ENCODE data around the gene ARMC8. TPM values are rescaled to one million over a fixed set of nuclear protein-coding genes. Genes with fewer than 3 reads are reported as not detected.
A peak's percentile ranks its signal among the peaks of the same experiment; 100 is the strongest.

ARMC8 gene
- total RNA-seq, 1 experiment from 2014 or later, result 52.6 TPM

DNA sequence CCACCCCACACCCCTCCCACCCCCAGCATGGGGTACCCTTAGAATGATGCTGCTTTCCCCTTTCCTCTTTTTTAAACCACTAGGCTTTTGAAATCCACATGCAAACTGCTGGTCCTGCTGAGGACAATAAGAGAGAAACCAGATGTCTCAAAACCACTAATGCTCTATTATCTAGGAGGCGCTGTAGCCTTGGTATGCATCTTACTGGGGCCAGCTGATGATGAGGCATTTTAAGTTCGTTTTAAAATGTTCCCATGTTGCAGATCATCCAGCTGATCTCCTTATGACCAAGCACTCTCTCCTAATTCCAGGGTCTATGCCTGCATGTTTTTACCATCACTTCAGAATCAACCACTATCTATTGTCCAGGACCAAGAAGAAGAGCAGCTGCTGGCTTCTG, 141.2 kb downstream of the ARMC8 start:
- Histone ChIP-seq H3K4me3 (ENCODE audit: low read depth, low read length) (no peak overlapping the region), H3K36me3 (ENCODE audit: control insufficient read depth, insufficient read depth, low read length) (no peaks in the 10 kb centered on the region), H3K27me3 (replicated peaks; ENCODE audit: control insufficient read depth, insufficient read depth, low read length) (no peaks in the 10 kb centered on the region), H3K4me1 (no peaks in the 10 kb centered on the region), H3K9me3 (no peaks in the 10 kb centered on the region)
- H3K4me1 Mint-ChIP-seq (ENCODE audit: low read depth, unreplicated experiment), result no peaks in the 10 kb centered on the region
- no peak overlapping the region for H3K27ac Mint-ChIP-seq (ENCODE audit: unreplicated experiment)
- no peaks in the 10 kb centered on the region for H3K27me3 Mint-ChIP-seq (ENCODE audit: insufficient read depth, unreplicated experiment)
- POLR2A ChIA-PET, result no interaction called here
- BruUV-seq (replicated peaks), result no TSS peak
- TF ChIP-seq, protein P1, sequence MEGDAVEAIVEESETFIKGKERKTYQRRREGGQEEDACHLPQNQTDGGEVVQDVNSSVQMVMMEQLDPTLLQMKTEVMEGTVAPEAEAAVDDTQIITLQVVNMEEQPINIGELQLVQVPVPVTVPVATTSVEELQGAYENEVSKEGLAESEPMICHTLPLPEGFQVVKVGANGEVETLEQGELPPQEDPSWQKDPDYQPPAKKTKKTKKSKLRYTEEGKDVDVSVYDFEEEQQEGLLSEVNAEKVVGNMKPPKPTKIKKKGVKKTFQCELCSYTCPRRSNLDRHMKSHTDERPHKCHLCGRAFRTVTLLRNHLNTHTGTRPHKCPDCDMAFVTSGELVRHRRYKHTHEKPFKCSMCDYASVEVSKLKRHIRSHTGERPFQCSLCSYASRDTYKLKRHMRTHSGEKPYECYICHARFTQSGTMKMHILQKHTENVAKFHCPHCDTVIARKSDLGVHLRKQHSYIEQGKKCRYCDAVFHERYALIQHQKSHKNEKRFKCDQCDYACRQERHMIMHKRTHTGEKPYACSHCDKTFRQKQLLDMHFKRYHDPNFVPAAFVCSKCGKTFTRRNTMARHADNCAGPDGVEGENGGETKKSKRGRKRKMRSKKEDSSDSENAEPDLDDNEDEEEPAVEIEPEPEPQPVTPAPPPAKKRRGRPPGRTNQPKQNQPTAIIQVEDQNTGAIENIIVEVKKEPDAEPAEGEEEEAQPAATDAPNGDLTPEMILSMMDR (IDR thresholded peaks at IDR 0.05; ENCODE audit: insufficient read depth in 1 of 2, low read depth in 1 of 2, low read length in 1 of 2, severe bottlenecking in 1 of 2, unreplicated experiment in 1 of 2), result no peak
- CTCF ChIA-PET, result interaction anchor here (1.2 kb wide), 1 partner anchor 20 kb away, joined by 10 read pairs; the partner anchor contains the start of gene MRAS
- intact Hi-C loops (cut with micrococcal nuclease; ENCODE audit: unreplicated experiment), result no loop called here
- peaks cover 6% of the 10 kb centered on the region for H3K36me3 Mint-ChIP-seq (ENCODE audit: insufficient read depth, unreplicated experiment)
- peak overlapping the region; percentile 80 for H3K4me3 Mint-ChIP-seq (ENCODE audit: unreplicated experiment)
- no peaks in the 10 kb centered on the region for H3K9me3 Mint-ChIP-seq (ENCODE audit: unreplicated experiment)
- DNase-seq, result no peak

DNA sequence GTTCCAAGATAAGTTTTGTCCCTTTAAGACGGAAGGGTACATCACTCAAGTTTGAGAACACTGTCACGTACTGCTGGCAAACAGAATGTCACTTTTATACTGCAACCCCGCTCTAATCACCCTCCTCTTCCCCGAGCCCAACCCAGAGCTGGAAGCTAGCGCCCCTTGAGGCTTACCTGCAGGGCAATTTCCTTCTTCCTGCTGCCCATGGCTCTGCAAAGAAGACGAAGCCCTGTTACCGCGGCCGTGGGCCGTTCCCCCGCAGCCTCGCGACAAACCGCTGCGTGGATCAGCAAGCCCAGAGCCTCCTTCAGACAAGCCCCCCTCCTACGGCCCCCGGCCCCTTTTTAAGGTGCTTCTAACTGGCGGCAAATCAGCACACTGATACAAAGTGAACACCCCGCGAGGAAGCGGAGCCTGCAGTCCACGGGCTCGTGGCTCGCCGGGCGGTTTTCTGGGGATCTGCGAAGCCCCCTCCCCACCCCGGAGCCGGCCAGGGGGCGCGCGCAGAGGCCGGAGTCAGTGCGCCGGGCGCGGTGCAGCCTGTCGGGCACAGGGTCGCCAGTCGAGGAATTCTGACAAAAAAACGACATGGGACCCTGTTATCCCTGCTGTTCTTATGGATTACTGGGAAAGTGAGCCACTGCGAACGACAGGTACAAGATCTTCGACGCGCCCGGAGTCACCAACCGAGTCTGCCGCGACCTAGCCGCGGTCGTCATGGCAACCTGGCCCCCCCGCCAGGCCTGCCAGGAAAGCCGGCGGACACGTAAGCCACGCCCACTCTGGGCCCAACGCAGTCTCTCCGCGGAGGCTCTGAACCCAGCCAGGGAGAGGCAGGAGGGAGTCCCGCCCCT, 142.3 kb downstream of the ARMC8 start, which contains the start of gene NME9:
Gene NME9 (minus strand): TSS at position 725 of the 857 bp plus-strand sequence. CDS start 516 bp downstream, at position 209.
- peak within 1 kb of the TSS; percentile 68 for H3K27ac Mint-ChIP-seq (ENCODE audit: unreplicated experiment)
- H3K36me3 Mint-ChIP-seq (ENCODE audit: insufficient read depth, unreplicated experiment), result peaks cover 6% of the 10 kb centered on the region
- no peaks in the 10 kb centered on the region for H3K27me3 ChIP-seq (replicated peaks; ENCODE audit: control insufficient read depth, insufficient read depth, low read length)
- peak within 1 kb of the TSS; percentile 80 for H3K4me3 ChIP-seq (ENCODE audit: low read depth, low read length)
- TF ChIP-seq, protein P1 (IDR thresholded peaks at IDR 0.05; ENCODE audit: insufficient read depth in 1 of 2, low read depth in 1 of 2, low read length in 1 of 2, severe bottlenecking in 1 of 2, unreplicated experiment in 1 of 2), result peak; percentile 40 to 87
- H3K36me3 ChIP-seq (ENCODE audit: control insufficient read depth, insufficient read depth, low read length), result no peaks in the 10 kb centered on the region
- H3K4me1 Mint-ChIP-seq (ENCODE audit: low read depth, unreplicated experiment), result no peaks in the 10 kb centered on the region
- H3K9me3 ChIP-seq, result no peaks in the 10 kb centered on the region
- DNase-seq, result peak; percentile 93
- no peaks in the 10 kb centered on the region for H3K27me3 Mint-ChIP-seq (ENCODE audit: insufficient read depth, unreplicated experiment)
- H3K4me1 ChIP-seq, result no peaks in the 10 kb centered on the region
- intact Hi-C loops (cut with micrococcal nuclease; ENCODE audit: unreplicated experiment), result loop anchor here (1.0 kb wide), 2 partner anchors 19 to 149 kb away; partner anchors contain the start of gene MRAS
- no peaks in the 10 kb centered on the region for H3K9me3 Mint-ChIP-seq (ENCODE audit: unreplicated experiment)
- ChIA-PET POLR2A (no interaction called here), CTCF (interaction anchor here (1.2 to 1.4 kb wide), 2 partner anchors 19 to 105 kb away, joined by 3 to 10 read pairs; partner anchors contain the start of genes ESYT3 and MRAS)
- H3K4me3 Mint-ChIP-seq (ENCODE audit: unreplicated experiment), result peak within 1 kb of the TSS; percentile 80
- no TSS peak for BruUV-seq (replicated peaks)

DNA sequence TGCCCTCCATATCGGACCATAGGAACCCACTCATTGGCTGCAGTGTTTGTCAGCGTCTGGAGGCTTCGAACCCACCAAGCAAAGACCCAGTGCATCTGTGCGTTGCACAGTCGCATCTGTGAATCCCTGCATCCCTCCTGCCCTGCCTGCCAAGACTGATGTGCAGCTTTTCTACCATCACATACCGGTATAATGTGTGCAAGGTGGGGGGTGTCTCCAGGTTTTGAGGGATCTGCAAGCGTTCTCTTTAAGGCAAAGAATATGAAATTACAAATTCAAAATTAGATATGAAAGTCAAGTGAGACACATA, 142.8 kb downstream of the ARMC8 start:
- Histone ChIP-seq H3K4me1 (peaks cover 3% of the 10 kb centered on the region; the same call in 1 of the 2 replicates), H3K9me3 (no peaks in the 10 kb centered on the region), H3K36me3 (ENCODE audit: control insufficient read depth, insufficient read depth, low read length) (no peaks in the 10 kb centered on the region), H3K4me3 (ENCODE audit: low read depth, low read length) (peak overlapping the region; percentile 80), H3K27me3 (replicated peaks; ENCODE audit: control insufficient read depth, insufficient read depth, low read length) (no peaks in the 10 kb centered on the region)
- POLR2A ChIA-PET, result no interaction called here
- H3K4me3 Mint-ChIP-seq (ENCODE audit: unreplicated experiment), result peak overlapping the region; percentile 80
- H3K9me3 Mint-ChIP-seq (ENCODE audit: unreplicated experiment), result no peaks in the 10 kb centered on the region
- peaks cover 6% of the 10 kb centered on the region for H3K36me3 Mint-ChIP-seq (ENCODE audit: insufficient read depth, unreplicated experiment)
- BruUV-seq (replicated peaks), result no TSS peak
- no peak for DNase-seq
- H3K27ac Mint-ChIP-seq (ENCODE audit: unreplicated experiment), result peak overlapping the region; percentile 68
- intact Hi-C loops (cut with micrococcal nuclease; ENCODE audit: unreplicated experiment), result loop anchor here (1.0 to 10.0 kb wide), 3 partner anchors 18 to 265 kb away; partner anchors contain the start of gene MRAS
- H3K27me3 Mint-ChIP-seq (ENCODE audit: insufficient read depth, unreplicated experiment), result no peaks in the 10 kb centered on the region
- no peaks in the 10 kb centered on the region for H3K4me1 Mint-ChIP-seq (ENCODE audit: low read depth, unreplicated experiment)
- TF ChIP-seq, protein P1 (IDR thresholded peaks at IDR 0.05; ENCODE audit: insufficient read depth in 1 of 2, low read depth in 1 of 2, low read length in 1 of 2, severe bottlenecking in 1 of 2, unreplicated experiment in 1 of 2), result no peak
- CTCF ChIA-PET, result interaction anchor here (1.4 kb wide), 1 partner anchor 104 kb away, joined by 3 read pairs; the partner anchor contains the start of gene ESYT3

Measured in Caco-2 (cell line).